Iris pigment epithelial cell (primary cell): ENCODE results near the gene CMTM6.
"Not testable (repeated sequence)": the region's sequence is repeated elsewhere in the genome, so short reads cannot be mapped to it uniquely, and the experiment has no call there.

Experiments
- DNase-seq: peaks from one replicate; pipeline ENCODE4 v3.0.0-alpha.2; 2011; ENCODE audit warnings: low read depth

The CMTM6 gene

DNA sequence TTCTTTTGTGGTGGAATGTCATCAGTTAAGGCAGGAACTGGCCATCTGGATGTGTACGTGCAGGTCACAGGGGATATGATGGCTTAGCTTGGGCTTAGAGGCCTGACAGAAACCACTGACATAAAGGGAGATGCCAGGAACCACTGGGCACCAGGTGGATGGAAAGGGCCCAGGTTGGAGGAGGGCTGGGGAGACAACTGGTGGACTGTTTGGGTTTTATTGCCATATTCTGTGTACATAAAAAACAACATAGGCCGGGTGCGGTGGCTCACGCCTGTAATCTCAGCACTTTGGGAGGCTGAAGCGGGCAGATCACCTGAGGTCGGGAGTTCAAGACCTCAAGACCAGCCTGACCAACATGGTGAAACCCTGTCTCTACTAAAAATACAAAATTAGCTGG, 35.8 kb downstream of the CMTM6 start:
- DNase-seq = not testable (repeated sequence)

DNA sequence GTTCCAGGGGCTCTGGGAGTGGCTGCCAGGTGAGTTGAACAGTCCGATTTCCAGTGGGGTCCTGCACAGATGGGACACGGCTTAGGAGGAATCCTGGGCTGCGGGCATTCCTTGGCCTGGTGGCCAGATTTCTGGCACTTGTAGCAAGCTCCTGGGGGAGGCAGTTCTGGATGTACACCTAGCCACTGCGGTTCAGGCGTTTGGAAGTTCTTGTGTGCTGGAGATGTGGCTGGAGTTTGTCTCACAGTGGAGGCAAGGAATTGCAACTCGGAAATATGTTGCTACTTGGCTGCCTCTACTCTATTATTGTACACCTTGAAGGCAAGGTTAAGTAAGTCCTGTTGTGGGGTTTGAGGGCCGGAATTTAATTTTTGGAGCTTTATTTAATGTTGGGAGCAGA, 37.9 kb downstream of the CMTM6 start:
- DNase-seq = not testable (repeated sequence)

DNA sequence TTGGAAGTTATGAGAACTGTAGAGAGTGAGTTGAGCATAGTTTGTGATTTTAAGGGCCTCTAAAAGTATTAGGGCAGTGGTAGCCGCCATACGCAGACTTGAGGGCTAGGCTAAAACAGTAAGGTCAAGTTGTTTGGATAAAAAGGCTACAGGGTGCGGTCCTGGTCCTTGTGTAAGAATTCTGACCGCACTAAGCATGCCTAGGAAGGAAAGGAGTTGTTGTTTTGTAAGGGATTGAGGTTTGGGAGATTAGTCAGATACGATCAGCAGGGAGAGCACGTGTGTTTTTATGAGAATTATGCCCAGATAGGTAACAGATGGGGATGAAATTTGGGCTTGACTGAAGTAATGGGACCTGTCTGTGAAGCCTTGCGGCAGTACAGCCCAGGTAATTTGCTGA, 39.2 kb downstream of the CMTM6 start:
- peak; percentile 52 for DNase-seq

DNA sequence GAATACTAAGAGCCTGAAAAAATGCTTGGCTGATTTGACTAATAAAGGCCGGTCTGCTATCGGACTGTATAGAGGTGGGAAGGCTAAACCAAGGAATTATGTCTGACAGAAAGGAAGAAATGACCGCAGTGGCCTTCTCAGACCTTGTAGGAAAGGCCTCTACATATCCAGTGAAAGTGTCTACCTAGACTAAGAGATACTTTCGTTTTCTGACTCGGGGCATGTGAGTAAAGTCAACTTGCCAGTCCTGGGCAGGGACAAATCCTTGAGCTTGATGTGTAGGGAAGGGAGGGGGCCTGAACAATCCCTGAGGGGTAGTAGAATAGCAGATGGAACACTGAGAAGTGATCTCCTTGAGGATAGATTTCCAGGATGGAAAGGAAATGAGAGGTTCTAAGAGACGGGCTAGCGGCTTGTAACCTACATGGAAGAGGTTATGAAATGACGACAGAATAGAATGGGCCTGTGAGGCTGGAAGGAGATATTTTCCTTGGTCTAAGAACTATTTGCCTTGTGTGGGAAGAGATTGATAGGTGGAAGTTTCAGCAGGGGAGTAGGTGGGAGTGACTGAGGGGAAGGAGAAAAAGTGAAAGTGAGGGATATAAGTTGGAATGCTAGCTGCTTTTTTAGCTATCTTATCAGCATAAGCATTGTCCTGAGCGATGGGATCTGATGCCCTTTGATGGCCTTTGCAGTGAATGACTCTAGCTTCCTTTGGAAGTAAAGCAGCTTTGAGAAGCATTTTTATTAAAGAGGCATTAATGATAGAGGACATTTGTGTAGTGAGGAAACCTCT, 40.3 kb downstream of the CMTM6 start:
- not testable (repeated sequence) for DNase-seq

DNA sequence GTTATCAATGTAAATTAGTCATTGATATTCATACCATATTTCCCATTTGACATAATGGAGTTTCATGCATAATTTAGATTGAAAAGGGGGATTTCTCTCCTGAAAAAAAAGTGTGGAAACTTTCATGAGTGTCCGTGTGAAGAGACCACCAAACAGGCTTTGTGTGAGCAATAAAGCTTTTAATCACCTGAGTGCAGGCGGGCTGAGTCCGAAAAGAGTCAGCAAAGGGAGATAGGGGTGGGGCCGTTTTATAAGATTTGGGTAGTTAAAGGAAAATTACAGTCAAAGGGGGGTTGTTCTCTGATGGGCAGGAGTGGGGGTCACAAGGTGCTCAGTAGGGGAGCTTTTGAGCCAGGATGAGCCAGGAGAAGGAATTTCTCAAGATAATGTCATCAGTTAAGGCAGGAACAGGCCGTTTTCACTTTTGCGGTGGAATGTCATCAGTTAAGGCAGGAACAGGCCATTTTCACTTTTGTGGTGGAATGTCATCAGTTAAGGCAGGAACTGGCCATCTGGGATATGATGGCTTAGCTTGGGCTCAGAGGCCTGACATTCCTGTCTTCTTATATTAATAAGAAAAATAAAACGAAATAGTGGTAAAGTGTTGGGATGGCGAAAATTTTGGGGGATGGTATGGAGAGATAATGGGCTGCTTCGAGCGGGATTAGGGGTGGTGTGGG, 41.7 kb downstream of the CMTM6 start:
- DNase-seq = not testable (repeated sequence)

DNA sequence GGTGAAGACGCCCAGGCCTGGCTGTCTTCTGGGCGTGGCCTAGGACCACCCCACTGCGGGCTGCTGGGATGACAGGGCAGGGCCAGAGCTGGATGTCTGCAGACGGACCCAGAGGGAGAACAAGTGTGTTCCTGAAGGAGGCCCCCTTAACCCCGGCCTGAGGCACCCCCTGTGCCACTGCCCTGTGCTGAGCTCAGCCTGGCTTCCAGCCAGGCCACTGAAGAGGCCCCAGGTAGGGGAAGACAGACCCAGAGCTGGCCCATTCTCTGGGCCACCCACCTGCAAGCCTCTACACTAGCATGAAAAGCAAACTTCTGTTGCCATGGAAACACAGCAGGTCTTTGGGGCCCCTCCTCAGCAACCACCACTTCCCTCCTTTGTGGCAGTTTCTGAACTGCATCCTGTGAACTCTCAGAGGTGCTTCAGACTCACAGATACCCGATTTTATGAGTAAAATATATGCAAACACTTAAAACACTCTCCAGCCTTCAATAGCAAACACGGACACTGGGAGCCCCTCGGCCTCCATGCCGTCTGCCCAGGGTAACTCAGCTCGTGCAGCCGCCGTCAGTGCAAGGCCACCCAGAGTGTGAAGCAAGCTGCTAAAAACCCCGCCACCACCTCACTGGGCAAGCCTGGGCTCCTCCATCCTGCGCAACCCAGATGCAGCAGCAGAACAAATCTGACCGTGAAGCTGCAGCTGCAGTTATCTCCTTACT, 42.5 kb downstream of the CMTM6 start:
- no peak for DNase-seq

DNA sequence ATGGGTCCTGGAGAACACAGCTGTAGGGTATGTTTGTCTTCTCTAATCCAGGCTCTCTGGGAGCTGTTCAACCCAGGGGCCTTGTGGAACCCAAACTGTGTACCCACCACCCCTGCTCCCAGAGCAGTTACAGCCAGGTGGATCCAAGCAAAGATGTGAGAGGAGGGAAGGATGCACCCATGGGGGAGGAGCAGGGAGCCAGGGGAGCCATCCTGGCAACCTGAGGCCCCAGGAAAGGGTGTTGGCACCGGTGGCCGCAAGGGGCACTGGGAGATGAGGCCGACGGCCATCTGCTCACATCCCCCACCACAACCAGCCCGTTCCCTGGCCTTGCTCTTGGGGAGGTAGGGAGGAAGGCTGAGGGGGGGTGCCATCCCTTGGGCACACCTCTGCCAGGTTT, 43.2 kb downstream of the CMTM6 start:
- DNase-seq = no peak

DNA sequence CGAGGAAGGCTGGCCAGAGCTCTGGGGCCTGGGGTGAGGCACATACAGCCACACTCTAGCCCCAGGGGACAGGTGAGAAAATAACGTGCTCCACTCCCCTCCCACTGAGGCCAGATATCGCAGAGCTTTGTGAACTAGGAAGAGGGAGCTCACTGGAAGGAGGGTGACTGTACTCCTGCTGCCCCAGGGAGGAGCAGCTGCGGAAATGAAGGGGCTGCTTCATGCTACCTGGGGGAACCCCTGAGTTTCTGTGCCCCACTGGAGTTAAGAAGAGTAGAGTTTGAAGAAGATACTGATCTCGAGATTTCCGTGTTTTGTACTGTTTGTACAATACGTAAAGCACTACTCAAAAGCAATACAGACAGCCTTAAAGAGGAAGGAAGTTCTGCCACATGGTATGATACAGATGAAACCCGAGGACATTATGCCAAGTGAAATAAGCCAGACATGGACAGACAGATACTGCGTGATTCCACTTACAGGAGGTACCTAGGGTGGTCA, 44.6 kb downstream of the CMTM6 start:
- no peak for DNase-seq

DNA sequence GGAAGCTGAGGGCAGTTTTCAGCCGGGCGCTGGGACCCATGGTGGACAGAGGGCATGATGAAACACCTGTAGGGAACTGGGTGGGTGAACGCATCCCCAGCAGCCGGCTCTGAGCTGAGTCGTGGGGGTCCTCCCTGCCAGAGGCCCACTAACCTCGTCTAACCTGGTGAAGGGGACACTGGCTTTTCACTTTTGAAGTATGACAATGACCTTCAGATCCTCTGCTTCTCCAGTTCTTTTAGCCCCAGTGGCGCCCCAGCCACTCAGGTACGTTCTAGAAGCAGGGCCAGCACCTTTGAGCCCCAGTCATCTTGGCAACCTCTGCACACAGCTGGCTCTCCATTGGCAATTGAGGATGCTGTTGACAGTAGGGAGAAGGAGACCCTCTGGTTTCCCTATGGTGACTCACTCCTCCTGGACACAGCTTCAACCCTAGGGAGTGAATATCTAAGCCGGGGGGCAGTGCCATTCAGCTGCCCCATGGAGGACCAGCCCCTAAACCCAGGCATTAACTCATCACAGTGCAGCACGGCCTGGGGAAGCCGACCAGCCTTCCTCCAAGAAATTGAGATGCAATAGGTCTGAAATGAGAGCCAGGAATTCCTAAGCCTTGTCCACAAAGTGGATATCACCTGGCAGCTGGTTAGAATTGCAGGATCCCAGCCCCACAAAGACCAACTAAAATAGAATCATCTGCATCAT, 46.1 kb downstream of the CMTM6 start:
- no peak for DNase-seq

DNA sequence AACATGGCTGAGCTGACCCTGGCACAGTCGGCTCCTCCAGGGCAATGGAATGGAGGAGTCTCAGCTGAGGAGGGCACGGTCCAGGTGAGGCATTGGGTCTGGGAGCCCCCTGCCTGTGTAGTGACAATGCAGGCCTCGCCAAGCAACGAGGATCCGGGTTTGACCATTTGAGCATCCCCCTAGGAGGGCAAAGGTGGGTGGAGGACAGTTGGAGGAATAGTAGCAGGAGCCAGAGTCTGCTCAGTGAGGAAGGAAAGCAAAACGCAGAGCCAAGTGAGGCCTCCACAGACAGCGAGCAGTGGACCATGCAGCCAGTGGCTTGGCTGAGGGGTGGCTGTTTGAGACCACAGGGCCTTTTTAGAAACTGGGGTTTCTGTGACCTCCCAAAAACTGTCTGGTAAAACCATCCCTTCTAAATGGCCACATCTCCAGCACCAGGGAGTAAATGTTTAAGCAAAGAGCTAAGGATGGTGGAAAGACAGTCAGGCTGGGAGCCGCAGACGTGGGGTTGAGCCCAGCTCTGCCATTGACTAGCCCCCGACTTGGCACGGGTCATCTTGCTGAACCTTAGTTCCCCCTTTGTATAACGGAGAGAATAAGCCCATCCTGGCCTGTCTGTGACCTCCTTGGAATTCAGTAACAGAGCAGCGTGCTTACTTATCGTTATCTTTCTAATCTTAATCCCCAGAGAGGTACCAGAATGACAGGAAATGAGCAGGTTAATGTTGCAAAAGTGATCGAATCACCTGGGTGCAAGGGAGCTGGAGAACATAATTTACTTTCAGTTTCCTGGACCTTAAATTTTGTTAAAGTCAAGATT, 46.8 kb downstream of the CMTM6 start:
- no peak for DNase-seq

DNA sequence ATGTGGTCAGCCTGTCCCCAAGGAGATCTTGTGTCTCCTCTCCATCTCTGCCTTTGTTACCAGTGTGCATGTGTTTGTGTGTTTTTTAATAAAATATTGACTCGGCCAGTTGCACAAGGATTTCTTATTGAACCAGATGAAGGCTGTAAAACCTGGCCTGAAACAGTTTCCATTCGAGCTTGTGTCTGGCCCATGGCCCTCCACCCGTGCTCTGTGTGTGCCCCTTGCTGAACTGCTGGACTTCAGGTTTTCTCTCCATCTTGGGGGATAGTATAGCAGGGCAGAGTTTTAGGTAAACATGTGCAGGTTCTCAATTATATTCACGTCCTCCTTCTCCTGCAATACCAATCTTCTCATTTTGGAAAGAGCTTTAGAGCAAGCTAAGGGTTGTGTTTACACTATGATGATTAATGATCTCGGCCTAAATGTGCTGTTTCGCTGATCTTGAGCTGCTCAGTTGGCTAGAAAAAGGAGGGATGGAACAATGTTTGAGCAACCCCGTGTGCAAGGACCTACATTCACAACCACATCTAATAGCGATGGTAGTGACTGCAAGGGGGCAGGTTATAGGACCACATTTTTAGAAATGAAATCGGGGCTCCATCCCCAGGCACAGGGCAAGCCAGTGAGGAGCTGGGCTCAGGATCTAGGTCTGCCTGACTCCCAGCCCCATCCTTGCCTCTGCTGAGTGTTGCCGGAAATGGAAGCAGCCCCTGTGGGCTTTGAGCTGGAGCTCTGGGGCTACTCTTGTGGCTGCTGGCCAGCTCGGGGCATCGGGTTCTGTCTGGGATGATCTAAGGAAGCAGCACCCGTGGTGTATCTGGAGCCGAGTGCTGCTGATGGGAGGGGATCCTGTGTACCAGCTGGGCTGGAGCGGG, 47.7 kb downstream of the CMTM6 start:
- DNase-seq = no peak

DNA sequence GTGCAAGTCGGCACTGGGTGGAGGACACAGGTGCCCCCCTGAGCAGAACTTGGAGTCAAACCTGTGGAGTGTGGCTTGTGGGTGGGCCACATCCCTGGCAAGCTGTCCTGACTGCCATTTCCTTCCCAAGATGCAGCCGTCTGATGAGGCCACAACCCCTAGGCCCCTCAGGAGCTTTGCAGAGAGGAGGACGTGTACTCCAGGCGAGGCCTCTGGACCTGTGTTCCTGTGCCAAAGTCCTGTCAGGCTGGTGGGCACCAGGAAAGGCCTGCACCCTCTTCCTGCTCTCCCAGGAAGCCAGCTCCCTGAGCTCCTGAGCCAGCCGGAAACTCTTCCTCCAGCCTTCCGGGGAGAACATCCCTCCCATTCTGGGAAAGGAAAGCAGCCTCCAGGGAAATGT, 48.5 kb downstream of the CMTM6 start:
- no peak for DNase-seq

DNA sequence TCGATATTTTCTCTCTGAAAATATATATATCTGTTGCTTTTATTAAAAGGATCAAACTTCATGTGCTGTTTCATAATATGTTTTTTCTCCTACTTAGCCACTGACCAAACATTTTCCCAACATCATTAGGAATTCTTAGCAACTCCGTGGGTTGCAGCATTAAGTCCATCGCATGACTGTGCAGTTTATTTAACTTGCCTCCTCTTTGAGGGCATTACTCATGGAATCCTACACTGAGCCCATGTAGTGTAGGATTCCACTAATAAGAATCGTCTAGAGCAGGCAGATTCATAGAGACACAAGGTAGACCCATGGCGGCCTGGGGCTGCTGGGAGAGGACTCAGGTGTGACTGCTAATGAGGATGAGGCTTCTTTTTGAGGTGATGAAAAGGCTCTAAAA, 49.3 kb downstream of the CMTM6 start:
- DNase-seq = peak; percentile 88

DNA sequence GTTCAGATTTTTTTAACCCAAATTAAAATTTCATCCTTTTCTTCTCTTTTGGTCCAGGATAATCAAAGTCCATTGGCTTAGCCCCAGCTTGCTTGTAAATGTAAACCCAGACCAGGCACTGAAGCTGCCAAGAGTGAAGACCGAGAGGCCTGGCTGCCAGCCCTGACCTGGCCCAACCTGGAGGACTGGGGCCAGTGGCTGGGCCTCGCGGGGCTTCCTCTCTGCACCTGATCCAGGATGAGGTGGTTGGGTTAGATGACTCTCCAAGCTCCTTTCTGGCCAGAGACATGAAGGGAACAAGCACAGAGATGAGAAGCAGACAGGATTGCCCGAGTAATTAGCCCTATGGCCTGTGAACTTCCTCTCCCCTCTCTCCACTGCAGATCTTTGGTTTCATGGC, 50.6 kb downstream of the CMTM6 start:
- DNase-seq = no peak

DNA sequence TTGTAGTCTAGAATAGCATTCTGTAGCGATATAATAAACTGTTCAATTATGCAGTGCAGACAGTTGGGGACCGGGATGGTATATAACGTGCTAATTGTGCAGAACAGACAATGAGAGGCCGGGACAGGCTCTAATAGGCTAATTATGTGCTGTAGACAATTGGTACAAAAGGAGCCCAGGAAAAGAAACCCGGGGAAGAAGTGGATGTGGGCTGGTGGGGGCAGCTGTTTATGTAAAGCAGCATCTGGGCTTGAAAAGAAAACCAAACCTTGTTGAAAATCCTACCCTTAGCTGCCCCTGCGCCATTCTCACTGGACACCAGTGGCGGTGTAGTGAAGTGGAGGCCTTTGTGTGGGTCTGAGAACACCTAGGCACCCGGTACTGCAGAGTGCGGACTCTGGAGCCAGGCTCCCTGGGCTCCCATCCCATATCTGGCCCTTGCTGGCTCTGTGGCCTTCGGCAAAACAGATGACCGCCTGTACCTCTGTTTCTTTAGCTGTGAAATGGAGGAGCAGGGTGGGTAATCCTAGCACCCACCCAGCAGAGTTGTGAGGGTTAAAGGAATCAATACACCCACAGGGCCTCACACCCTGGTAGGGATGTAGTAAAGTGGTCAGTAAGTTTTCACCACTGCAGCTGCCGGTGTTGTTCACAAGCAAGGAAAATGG, 51.5 kb downstream of the CMTM6 start:
- no peak for DNase-seq

DNA sequence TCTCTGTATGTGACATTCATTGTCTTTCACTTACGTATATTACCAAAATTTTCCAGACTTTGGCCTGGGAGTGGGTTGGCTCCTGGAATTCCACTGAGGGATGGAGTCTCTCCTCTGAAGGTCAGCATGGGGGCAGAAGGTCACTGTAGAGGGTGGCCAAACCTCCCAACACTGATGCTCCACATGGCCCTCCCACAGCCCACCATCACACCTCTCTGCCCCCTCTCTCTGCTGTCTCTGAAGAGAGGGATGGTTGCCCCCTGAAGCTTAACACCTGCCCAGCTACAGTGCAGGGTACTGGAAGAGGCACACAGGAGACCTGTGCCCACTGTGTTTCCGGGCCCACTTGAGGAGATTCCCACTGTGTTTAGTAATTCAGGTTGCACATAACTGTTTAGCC, 52.2 kb downstream of the CMTM6 start:
- no peak for DNase-seq

DNA sequence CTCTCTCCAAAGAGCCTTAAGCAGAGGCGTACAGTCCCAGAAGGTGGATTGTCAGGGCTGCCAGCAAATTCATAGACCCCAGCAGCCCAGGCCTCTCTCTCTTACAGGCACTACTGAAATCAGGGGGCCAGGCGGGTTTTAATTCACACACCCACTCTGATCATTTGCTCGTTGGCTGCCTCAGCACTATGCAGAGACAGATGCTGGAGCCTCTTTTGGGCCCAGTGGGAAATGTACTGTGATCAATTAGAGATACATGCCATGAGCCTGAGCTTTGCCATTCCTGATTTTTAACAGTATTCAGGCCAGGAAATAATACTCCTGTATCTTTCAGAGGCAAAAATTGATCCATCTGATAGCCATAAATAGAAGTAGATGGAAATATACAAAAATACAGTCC, 53.0 kb downstream of the CMTM6 start:
- DNase-seq = no peak

DNA sequence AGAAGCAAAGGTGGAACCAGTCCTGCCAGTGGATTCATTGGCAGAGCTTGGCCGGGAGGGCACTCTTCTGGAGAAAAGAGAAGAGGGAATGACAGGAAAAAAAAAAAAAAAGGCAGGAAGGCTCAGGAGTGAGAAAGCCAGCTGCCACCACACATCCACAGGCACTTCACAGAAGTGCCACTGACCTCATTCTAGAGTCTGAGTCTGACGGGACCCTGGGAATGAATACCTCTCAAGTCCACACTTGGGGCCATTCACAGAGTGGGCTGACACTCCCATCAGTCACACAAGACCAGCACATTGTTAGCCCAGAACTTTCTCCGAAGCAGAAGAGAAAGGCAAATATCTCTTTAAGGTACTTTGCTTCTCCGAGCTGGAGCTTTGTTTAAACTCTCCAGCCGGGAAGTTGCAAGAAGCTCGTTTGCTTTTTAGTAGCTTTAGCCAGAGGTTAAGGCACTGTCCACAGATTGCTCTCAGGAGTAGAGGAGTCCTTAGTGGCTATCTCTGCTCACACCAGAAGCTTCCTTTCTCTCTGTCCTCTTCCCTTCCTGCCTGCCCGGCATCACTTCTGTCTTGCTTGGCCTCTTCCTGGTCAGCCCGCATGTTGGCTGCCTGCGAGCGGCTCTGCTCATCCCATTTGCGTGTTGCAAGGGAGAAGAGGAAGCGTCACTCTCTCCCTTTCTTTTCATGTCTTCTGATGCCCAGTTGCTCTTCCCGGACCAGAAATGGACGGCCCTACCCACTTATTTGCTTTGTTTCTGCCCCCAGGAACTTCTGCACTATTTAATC, 53.8 kb downstream of the CMTM6 start:
- no peak for DNase-seq

DNA sequence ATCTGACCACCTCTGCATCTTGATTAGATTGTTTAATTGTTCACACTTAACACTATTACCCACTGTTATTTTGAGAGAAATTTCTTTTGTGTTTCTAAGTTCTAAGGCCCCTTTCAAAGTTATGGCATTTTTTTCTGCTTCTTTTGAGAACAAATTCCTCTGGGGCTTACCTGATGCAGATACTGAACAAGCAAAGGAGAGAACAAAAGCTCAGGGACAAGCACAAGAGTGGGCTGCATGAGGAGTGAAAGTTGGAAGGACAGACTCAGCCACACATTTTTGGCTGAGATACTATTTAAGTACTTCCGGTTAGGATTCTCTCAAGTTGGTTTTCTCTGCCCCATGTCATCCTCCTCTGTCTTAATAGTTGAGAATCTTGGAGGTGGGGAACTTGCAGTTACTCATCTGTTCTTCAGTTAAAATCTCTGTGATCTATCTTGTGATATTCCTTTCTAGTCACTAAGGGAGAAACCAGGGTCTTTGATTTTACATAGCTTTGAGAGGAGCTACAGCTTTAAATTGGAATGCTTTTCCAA, 54.7 kb downstream of the CMTM6 start:
- no peak for DNase-seq
